ENCODE measurements around the gene EFCAB9. TPM values are rescaled to one million over a fixed set of nuclear protein-coding genes. Genes with fewer than 3 reads are reported as not detected.

The EFCAB9 gene
- polyA plus RNA-seq, 1 of the 3 experiments (the other 2 are of a cell fraction): 0.10 TPM

- CTCF ChIA-PET: no interaction called here
- POLR2A ChIA-PET: no interaction called here
Measured at GRCh38 chr5:172219296-172219695, 25.3 kb downstream of the EFCAB9 start.

More at GRCh38 chr5:172219296-172219695, 25.3 kb downstream of the EFCAB9 start:
- TF ChIP-seq MEF2A (IDR thresholded peaks at IDR 0.05; ENCODE audit: borderline replicate concordance, low read depth) (no peak), IRF3 (IDR thresholded peaks at IDR 0.05; ENCODE audit: low read depth, low read length) (no peak), RCOR1 (IDR thresholded peaks at IDR 0.05; ENCODE audit: low read length) (peak; percentile 82), FOSL2 (IDR thresholded peaks at IDR 0.05; ENCODE audit: borderline replicate concordance, low read depth) (no peak), RFX5 (IDR thresholded peaks at IDR 0.05; ENCODE audit: low read length) (no peak), GABPA (IDR thresholded peaks at IDR 0.05; ENCODE audit: low read depth) (no peak), GATA2 (CRISPR knock-in tag; IDR thresholded peaks at IDR 0.05) (peak; percentile 84), SMC3 (IDR thresholded peaks at IDR 0.05; ENCODE audit: low read depth, low read length) (no peak), CTCF (IDR thresholded peaks at IDR 0.05) (no peak), REST (IDR thresholded peaks at IDR 0.05; ENCODE audit: low read depth, low read length) (no peak), NFIC (IDR thresholded peaks at IDR 0.05; ENCODE audit: borderline replicate concordance) (no peak), TCF12 (IDR thresholded peaks at IDR 0.05) (peak; percentile 27), TAF1 (IDR thresholded peaks at IDR 0.05; ENCODE audit: borderline replicate concordance, low read depth, low read length) (no peak), CHD2 (IDR thresholded peaks at IDR 0.05; ENCODE audit: low read length, partially characterized antibody) (peak; percentile 76), RXRA (IDR thresholded peaks at IDR 0.05; ENCODE audit: borderline replicate concordance, low read depth) (no peak), NRF1 (IDR thresholded peaks at IDR 0.05; ENCODE audit: low read depth, low read length) (no peak), EP300 (IDR thresholded peaks at IDR 0.05; ENCODE audit: borderline replicate concordance in 1 of 2, low read depth in 1 of 2, low read length in 1 of 2) (peak in 1 of 2 experiments; percentile 93; a peak in 2 of 4 replicates), EZH2phosphoT487 (IDR thresholded peaks at IDR 0.05; ENCODE audit: borderline replicate concordance, low read depth) (no peak), RAD21 (IDR thresholded peaks at IDR 0.05; ENCODE audit: low read length) (no peak), YY1 (IDR thresholded peaks at IDR 0.05; ENCODE audit: low read depth) (no peak), MXI1 (IDR thresholded peaks at IDR 0.05; ENCODE audit: low read depth, low read length) (no peak), TEAD4 (IDR thresholded peaks at IDR 0.05; ENCODE audit: borderline replicate concordance, insufficient read depth) (no peak), MAX (IDR thresholded peaks at IDR 0.05; ENCODE audit: low read depth) (no peak), ZBTB33 (IDR thresholded peaks at IDR 0.05; ENCODE audit: borderline replicate concordance, low read depth) (no peak), FOXJ3 (CRISPR knock-in tag; IDR thresholded peaks at IDR 0.05) (no peak)
- H2AFZ ChIP-seq (ENCODE audit: low read depth): no peak overlapping the region
- no peaks in the 10 kb centered on the region for H3K9me3 ChIP-seq
- H3K27me3 ChIP-seq (ENCODE audit: insufficient read depth): no peaks in the 10 kb centered on the region
- H3K27ac ChIP-seq (ENCODE audit: low read depth in 2 of 2, low read length in 1 of 2): peak overlapping the region in 1 of 2 experiments; percentile 77; a peak in 1 of 4 replicates
- peaks cover 12% of the 10 kb centered on the region for H3F3A ChIP-seq (replicated peaks; ENCODE audit: insufficient read depth)
- 61% methylated on average over 2 of the region's 2 CpGs for WGBS (ENCODE audit: low lambda C conversion rate)
- H3K4me1 ChIP-seq (ENCODE audit: control insufficient read depth in 1 of 2, insufficient read depth in 2 of 2, low read depth in 1 of 2, low read length in 1 of 2): no peaks in the 10 kb centered on the region; a peak in 1 of 4 replicates
- DNase-seq: peak; percentile 35
- H3K4me3 ChIP-seq (ENCODE audit: low read depth in 2 of 2, low read length in 1 of 2): no peak overlapping the region
- no peaks in the 10 kb centered on the region for H3K9me2 ChIP-seq
- 0 out of 2 replicates have a peak, but pooled peaks cover 10% of the 10 kb centered on the region for H4K20me1 ChIP-seq (ENCODE audit: insufficient read depth)
- H3K36me3 ChIP-seq (replicated peaks in 1 of 2; ENCODE audit: control insufficient read depth in 1 of 2, insufficient read depth in 2 of 2, low read length in 1 of 2): peaks cover 12 to 63% of the 10 kb centered on the region in 2 experiments
- no peak overlapping the region for H3K4me2 ChIP-seq
- peaks cover 84% of the 10 kb centered on the region for H3K79me2 ChIP-seq (ENCODE audit: insufficient read depth)
- H3K9ac ChIP-seq: no peak overlapping the region
